Right cardiac atrium (tissue), 5 donors: ENCODE results near the gene MARK3. TPM values are rescaled to one million over a fixed set of nuclear protein-coding genes. Genes with fewer than 3 reads are reported as not detected.

ENCODE experiments used
- ATAC-seq, 2 donors: fragments of 200-7000 bp; cut with Tn5 transposase; one replicate each; pipeline versions ENCODE4 v1.8.0 to v1.9.1; 2020; ENCODE audit warnings: moderate library complexity in 2 of 2, mild to moderate bottlenecking in 1 of 2
- DNase-seq, 3 donors: peaks; one replicate each; pipeline ENCODE4 v3.0.0-alpha.2; 2020
- H3K27ac ChIP-seq: one replicate; pipeline ENCODE4 v1.5.1; 2013; ENCODE audit warnings: mild to moderate bottlenecking, low read length, control low read depth, moderate library complexity
- H3K27me3 ChIP-seq: one replicate; pipeline ENCODE4 v1.6.1; 2013; ENCODE audit not compliant: control insufficient read depth, insufficient read depth
- H3K4me1 ChIP-seq: one replicate; pipeline ENCODE4 v1.6.1; 2013; ENCODE audit warnings: low read length; ENCODE audit not compliant: control insufficient read depth, insufficient read depth
- H3K4me3 ChIP-seq: one replicate; pipeline ENCODE4 v1.5.1; 2013; ENCODE audit warnings: low read length, control low read depth
- H3K9me3 ChIP-seq: one replicate; pipeline ENCODE4 v1.6.1; 2013; ENCODE audit warnings: low read length; ENCODE audit not compliant: control insufficient read depth
- WGBS: extraction: QIAGEN DNeasy Blood & Tissue Kit; methylation state at CpG from one replicate; pipeline ENCODE4 v1.1.7; 2013; 5-methylcytosine and 5-hydroxymethylcytosine counted together
- intact Hi-C, 4 donors: fragments of 100-400 bp; cut with DNase I; formaldehyde crosslinking; loops; one replicate each; pipeline versions ENCODE4 v1.11.0 to v1.14.0; 2022 to 2023
- polyA plus RNA-seq: library from polyadenylated mRNA; stranded (reverse); fragments of 200-250 nt; gene quantifications from one replicate; pipeline ENCODE4 v1.2.3, GENCODE V29; 2013
- total RNA-seq, 4 donors: library from RNA; stranded (reverse); fragmentation: NEBNext Ultra II Directional; extraction: Animal tissue kit (Norgen Biotek cat#: 25700); gene quantifications; one replicate each; pipeline ENCODE4 v1.2.1, GENCODE V29; 2021
- donor health status: healthy with polysubstance abuse.
- donor health status: DM: no; HTN: yes; CAD: no.
- donor health status: DM: no; HTN: no; CAD: no.
- donor health status: DM: no; HTN: yes; CAD: no; lungs with severe emphysema.
- donor health status: DM: yes; HTN: yes; CAD: no.

MARK3 gene
- total and polyA plus RNA-seq, 5 donors: 79.4 to 105 (median 92.9) TPM

- intact Hi-C loops: no loop called here
- H3K27ac ChIP-seq: peak within 1 kb of the TSS; percentile 95
- peak; percentile 82 to 88 for ATAC-seq
- under 1% methylated on average over 69 of the region's 70 CpGs for WGBS
- H3K9me3 ChIP-seq: no peaks in the 10 kb centered on the region
- H3K4me3 ChIP-seq: peak within 1 kb of the TSS; percentile 83
- H3K27me3 ChIP-seq: no peaks in the 10 kb centered on the region
- peaks cover 2% of the 10 kb centered on the region for H3K4me1 ChIP-seq
- DNase-seq: peak; percentile 91 to 96 (median 95)
Measured at GRCh38 chr14:103528587-103529382, 143.6 kb downstream of the MARK3 start, which contains the start of gene TRMT61A. TSS of gene TRMT61A (plus strand) at chr14:103529196. CDS start at chr14:103529979, 783 bp downstream.

DNA sequence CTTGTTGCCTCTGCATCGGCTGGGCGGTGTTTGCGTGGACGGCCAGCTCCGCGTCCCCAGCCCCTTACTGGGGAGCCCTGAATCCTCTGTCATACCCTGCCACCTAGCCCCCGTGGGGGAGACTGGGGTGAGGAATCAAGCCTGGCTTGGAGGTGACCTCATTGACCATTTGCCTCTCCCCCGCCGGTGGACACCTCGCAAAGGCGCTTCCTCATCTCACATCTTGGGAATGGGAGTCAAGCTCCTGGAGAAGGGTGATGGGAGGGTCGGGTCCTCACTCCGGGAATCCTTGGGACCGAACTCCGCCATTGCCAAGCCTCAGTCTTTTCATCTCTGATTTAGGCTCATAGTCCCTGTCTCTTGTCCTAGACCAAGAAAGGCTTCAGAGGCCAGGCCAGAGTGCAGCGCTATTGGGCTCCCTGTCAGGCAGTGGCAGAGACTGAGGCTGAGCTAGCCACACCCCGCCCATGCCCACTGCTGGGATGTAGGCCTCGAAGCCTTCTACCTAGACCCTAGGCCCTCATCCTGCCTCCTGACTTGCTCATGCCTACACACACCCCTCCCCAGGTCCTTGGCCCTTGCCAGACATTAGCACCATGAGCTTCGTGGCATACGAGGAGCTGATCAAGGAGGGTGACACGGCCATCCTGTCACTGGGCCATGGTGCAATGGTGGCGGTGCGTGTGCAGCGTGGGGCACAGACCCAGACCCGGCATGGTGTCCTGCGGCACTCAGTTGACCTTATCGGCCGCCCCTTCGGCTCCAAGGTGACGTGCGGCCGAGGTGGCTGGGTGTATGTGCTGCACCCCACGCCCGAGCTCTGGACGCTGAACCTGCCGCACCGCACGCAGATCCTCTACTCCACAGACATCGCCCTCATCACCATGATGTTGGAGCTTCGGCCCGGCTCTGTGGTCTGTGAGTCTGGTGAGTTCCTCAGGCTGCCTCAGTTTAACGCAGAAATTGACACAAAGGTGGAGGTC, 144.5 kb downstream of the MARK3 start:
- peak in 2 of 3 donors; percentile 14 to 67 for DNase-seq
- no peaks in the 10 kb centered on the region for H3K27me3 ChIP-seq
- peak overlapping the region; percentile 83 for H3K4me3 ChIP-seq
- no peak for ATAC-seq
- intact Hi-C loops: no loop called here
- WGBS: 49% methylated on average over 42 of the region's 42 CpGs
- H3K4me1 ChIP-seq: peaks cover 2% of the 10 kb centered on the region
- peak overlapping the region; percentile 57 for H3K27ac ChIP-seq
- H3K9me3 ChIP-seq: no peaks in the 10 kb centered on the region

GRCh38 chr14:103530390-103530789, 145.2 kb downstream of the MARK3 start:
- intact Hi-C loops: no loop called here
- ATAC-seq (no peak), DNase-seq (peak in 2 of 3 donors; percentile 23 to 62)
- no peak overlapping the region for H3K4me3 ChIP-seq
- 53% methylated on average over 7 of the region's 7 CpGs for WGBS
- H3K27ac ChIP-seq: no peak overlapping the region
- no peaks in the 10 kb centered on the region for H3K27me3 ChIP-seq
- no peaks in the 10 kb centered on the region for H3K9me3 ChIP-seq
- peaks cover 2% of the 10 kb centered on the region for H3K4me1 ChIP-seq

- Histone ChIP-seq H3K4me1 (peaks cover 2% of the 10 kb centered on the region), H3K27ac (no peak overlapping the region), H3K9me3 (no peaks in the 10 kb centered on the region), H3K27me3 (no peaks in the 10 kb centered on the region), H3K4me3 (no peak overlapping the region)
- intact Hi-C loops: no loop called here
- WGBS: 92% methylated on average over 11 of the region's 11 CpGs
- peak in 2 of 3 donors; percentile 11 to 37 for DNase-seq
- ATAC-seq: no peak
Measured at GRCh38 chr14:103530831-103531230, 145.6 kb downstream of the MARK3 start.

- Histone ChIP-seq H3K4me3 (no peak overlapping the region), H3K4me1 (peaks cover 2% of the 10 kb centered on the region), H3K27me3 (no peaks in the 10 kb centered on the region), H3K27ac (no peak overlapping the region), H3K9me3 (no peaks in the 10 kb centered on the region)
- intact Hi-C loops: no loop called here
- ATAC-seq: no peak
- 90% methylated on average over 15 of the region's 15 CpGs for WGBS
- DNase-seq: peak in 2 of 3 donors; percentile 29 to 56
Measured at GRCh38 chr14:103531421-103532215, 146.4 kb downstream of the MARK3 start.

DNA sequence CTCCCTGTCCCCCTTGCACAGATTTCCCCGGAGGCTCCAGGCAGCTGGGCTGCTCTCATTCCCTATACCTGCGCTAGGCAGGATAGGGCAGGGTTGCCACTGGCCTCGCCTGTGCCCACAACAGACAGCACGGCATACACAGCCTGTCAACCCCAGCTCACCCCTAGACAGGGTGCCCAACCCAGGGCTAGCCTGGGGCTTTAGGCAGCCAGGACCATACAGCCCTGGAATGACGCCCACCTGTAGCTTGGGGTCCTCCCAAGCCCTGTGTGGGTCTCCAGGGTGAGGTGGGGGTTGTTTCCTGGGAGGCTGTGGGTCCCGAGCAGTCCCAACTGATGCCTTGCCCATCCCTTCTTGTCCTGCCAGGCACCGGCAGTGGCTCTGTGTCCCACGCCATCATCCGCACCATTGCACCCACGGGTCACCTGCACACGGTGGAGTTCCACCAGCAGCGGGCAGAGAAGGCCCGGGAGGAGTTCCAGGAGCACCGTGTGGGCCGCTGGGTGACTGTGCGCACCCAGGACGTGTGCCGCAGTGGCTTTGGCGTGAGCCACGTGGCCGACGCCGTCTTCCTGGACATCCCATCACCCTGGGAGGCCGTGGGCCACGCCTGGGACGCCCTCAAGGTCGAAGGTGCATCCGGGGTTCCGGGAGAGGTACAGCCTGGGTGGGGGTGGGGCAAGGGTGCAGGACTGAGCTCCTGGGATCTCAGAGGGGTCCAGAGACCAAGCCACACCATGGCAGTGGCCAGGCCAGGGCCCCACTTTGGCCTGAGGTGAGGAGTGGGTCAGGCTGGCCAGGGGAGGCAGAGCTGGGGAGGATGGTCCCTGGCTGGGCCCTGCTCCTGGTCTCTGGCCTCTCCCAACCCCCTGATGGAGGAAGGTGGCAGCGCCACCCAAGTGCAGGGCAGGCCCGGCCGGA, 147.3 kb downstream of the MARK3 start:
- intact Hi-C loops: no loop called here
- Histone ChIP-seq H3K4me3 (no peak overlapping the region), H3K27me3 (no peaks in the 10 kb centered on the region), H3K27ac (no peak overlapping the region), H3K9me3 (no peaks in the 10 kb centered on the region), H3K4me1 (peaks cover 2% of the 10 kb centered on the region)
- peak; percentile 19 to 63 (median 51) for DNase-seq
- WGBS: 91% methylated on average over 32 of the region's 32 CpGs
- ATAC-seq: no peak

DNA sequence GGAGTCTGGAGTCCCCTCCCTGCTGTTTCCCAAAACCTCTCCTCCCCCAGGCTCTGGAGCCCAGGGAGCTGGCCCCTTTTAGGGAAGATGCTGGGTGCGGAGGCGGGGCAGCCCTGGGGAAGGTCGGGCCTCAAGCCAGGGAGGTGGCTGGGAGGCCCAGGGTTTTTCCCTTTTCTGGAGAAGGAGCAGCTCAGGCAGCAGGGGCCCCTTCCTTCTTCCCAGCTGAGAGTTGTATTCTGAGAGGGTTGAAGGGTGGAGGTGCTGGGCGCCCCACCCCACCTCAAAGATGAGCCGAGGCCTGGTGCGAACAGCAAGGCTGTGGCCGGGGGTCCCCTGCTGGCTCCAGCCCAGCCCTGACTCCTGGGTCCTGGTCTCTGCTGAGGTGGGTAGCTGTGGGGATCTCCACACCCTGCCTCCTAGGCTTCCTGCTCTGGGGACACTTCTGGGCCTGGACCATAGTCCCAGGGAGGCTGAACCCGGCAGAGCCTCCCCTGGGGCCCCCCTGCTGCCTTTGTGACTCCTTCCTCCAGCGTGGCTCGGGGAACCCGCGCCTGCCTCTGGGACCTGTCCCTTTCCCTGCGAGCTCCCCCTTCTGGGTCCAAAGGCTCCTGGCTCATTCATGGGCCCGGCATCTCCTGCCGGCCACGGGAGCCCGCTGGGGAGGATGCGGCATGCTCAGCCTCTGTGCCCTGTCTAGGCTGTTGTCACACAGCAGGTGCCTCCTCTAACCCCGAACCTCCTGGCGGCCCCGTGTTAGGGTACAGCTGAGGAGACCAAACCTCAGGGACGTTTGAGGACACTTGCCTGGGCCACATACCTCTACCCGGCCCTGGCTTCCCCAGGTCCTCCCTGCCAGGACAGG, 148.2 kb downstream of the MARK3 start:
- Histone ChIP-seq H3K4me1 (peaks cover 2% of the 10 kb centered on the region), H3K27me3 (no peaks in the 10 kb centered on the region), H3K4me3 (no peak overlapping the region), H3K9me3 (no peaks in the 10 kb centered on the region), H3K27ac (no peak overlapping the region)
- intact Hi-C loops: no loop called here
- no peak for ATAC-seq
- WGBS: 79% methylated on average over 23 of the region's 23 CpGs
- peak; percentile 17 to 54 (median 50) for DNase-seq

DNA sequence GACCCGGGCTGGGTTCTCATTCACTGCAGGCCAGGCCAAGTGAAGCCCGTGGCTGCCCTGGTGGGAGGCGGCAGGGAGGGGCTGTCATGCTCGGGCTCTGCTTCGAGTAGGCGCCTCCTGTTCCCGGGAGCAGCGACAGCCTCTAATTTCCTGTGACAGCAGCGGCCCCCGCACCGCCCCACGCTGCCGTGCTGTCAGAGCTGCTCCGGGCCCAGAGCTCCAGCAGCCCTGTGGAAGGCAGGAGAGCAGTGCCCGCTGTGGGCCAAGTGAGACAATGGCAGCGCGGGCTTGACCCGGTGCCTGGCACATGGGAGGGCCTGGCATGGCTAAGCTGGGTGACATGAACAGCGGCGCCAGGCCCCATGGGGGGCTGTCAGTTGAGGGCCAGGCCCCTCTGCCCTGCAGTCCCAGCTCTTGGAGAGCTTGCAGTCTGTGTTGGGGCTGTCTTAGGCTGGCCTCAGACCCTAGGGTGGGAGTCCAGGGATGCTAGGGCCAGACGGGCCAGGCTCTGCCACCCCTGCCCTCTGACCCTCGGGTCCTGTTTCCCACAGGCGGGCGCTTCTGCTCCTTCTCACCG, 148.9 kb downstream of the MARK3 start:
- Histone ChIP-seq H3K4me3 (no peak overlapping the region), H3K27ac (no peak overlapping the region), H3K4me1 (peaks cover 2% of the 10 kb centered on the region), H3K27me3 (no peaks in the 10 kb centered on the region), H3K9me3 (no peaks in the 10 kb centered on the region)
- WGBS: 80% methylated on average over 25 of the region's 25 CpGs
- DNase-seq (peak in 2 of 3 donors; percentile 43 to 51), ATAC-seq (no peak)
- intact Hi-C loops: no loop called here

- no peak for ATAC-seq
- Histone ChIP-seq H3K27me3 (no peaks in the 10 kb centered on the region), H3K4me1 (peaks cover 2% of the 10 kb centered on the region), H3K4me3 (no peak overlapping the region), H3K9me3 (no peaks in the 10 kb centered on the region), H3K27ac (no peak overlapping the region)
- DNase-seq: peak in 2 of 3 donors; percentile 62 to 75
- intact Hi-C loops: no loop called here
- 84% methylated on average over 22 of the region's 22 CpGs for WGBS
Measured at GRCh38 chr14:103534576-103535061, 149.4 kb downstream of the MARK3 start.
